CD4-positive, alpha-beta T cell treated with Interferon gamma for 1 hour (primary cell): ENCODE data around the gene DPP4.

Source experiments
- DNase-seq: peaks from one replicate; pipeline ENCODE4 v3.0.0-alpha.2; 2020

DPP4 gene

GRCh38 chr2:162014751-162015150, 59.3 kb downstream of the DPP4 start:
- DNase-seq, result no peak

- no peak for DNase-seq
Observed at GRCh38 chr2:162013514-162014475, 60.2 kb downstream of the DPP4 start.

- no peak for DNase-seq
Observed at GRCh38 chr2:162012565-162013058, 61.4 kb downstream of the DPP4 start.

GRCh38 chr2:162011706-162012564, 62.1 kb downstream of the DPP4 start:
- DNase-seq, result peak; percentile 29

- no peak for DNase-seq
Observed at GRCh38 chr2:162009543-162009942, 64.5 kb downstream of the DPP4 start.

- DNase-seq, result no peak
Observed at GRCh38 chr2:162007447-162008040, 66.5 kb downstream of the DPP4 start.

- no peak for DNase-seq
Observed at GRCh38 chr2:162006337-162006736, 67.7 kb downstream of the DPP4 start.

- no peak for DNase-seq
Observed at GRCh38 chr2:162004031-162004430, 70.0 kb downstream of the DPP4 start.

GRCh38 chr2:162002623-162003235, 71.3 kb downstream of the DPP4 start:
- no peak for DNase-seq

GRCh38 chr2:162000431-162000830, 73.6 kb downstream of the DPP4 start:
- DNase-seq, result no peak

GRCh38 chr2:161999321-161999720, 74.7 kb downstream of the DPP4 start:
- no peak for DNase-seq

GRCh38 chr2:161998857-161999256, 75.2 kb downstream of the DPP4 start:
- no peak for DNase-seq

GRCh38 chr2:161997916-161998471, 76.0 kb downstream of the DPP4 start:
- no peak for DNase-seq

- no peak for DNase-seq
Observed at GRCh38 chr2:161995553-161996016, 78.4 kb downstream of the DPP4 start.

- no peak for DNase-seq
Observed at GRCh38 chr2:161994761-161995520, 79.1 kb downstream of the DPP4 start.

- DNase-seq, result peak; percentile 64
Observed at GRCh38 chr2:161992531-161992930, 81.5 kb downstream of the DPP4 start.

GRCh38 chr2:161991991-161992390, 82.0 kb downstream of the DPP4 start:
- no peak for DNase-seq

- DNase-seq, result no peak
Observed at GRCh38 chr2:161990741-161991140, 83.3 kb downstream of the DPP4 start.

- DNase-seq, result no peak
Observed at GRCh38 chr2:161990036-161990435, 84.0 kb downstream of the DPP4 start.

GRCh38 chr2:161988589-161988988, 85.4 kb downstream of the DPP4 start:
- DNase-seq, result no peak

- DNase-seq, result no peak
Observed at GRCh38 chr2:161987311-161987710, 86.7 kb downstream of the DPP4 start.
